GF-D8 (cell line): ENCODE measurements around the gene GRB10.

Source experiments
- DNase-seq: peaks from one replicate; lab custom pipeline; 2025; lab: John Stamatoyannopoulos, UW

Gene GRB10

GRCh38 chr7:50655020-50655419, 127.7 kb downstream of the GRB10 start:
- DNase-seq, result no peak

- DNase-seq, result no peak
These were observed 128.7 kb downstream of the GRB10 start for GRCh38 chr7:50653981-50654425.

- no peak for DNase-seq
These were observed 129.4 kb downstream of the GRB10 start for GRCh38 chr7:50653126-50653864.

GRCh38 chr7:50652400-50653125, 130.1 kb downstream of the GRB10 start:
- DNase-seq, result no peak

GRCh38 chr7:50651271-50651989, 131.3 kb downstream of the GRB10 start:
- no peak for DNase-seq

GRCh38 chr7:50650057-50650664, 132.5 kb downstream of the GRB10 start:
- no peak for DNase-seq

- no peak for DNase-seq
These were observed 133.3 kb downstream of the GRB10 start for GRCh38 chr7:50649259-50649885.

- DNase-seq, result no peak
These were observed 134.0 kb downstream of the GRB10 start for GRCh38 chr7:50648570-50649169.

- DNase-seq, result no peak
These were observed 134.6 kb downstream of the GRB10 start for GRCh38 chr7:50648076-50648475.

GRCh38 chr7:50647286-50647980, 135.3 kb downstream of the GRB10 start:
- DNase-seq, result no peak

- DNase-seq, result no peak
These were observed 136.6 kb downstream of the GRB10 start for GRCh38 chr7:50646069-50646468.

- no peak for DNase-seq
These were observed 137.5 kb downstream of the GRB10 start for GRCh38 chr7:50645186-50645585.

- DNase-seq, result no peak
These were observed 138.1 kb downstream of the GRB10 start for GRCh38 chr7:50644586-50644985.

- no peak for DNase-seq
These were observed 138.6 kb downstream of the GRB10 start for GRCh38 chr7:50644114-50644513.

GRCh38 chr7:50641442-50642405, 141.0 kb downstream of the GRB10 start:
- no peak for DNase-seq

GRCh38 chr7:50640779-50641178, 141.9 kb downstream of the GRB10 start:
- no peak for DNase-seq

- no peak for DNase-seq
These were observed 142.4 kb downstream of the GRB10 start for GRCh38 chr7:50640256-50640655.

- DNase-seq, result no peak
These were observed 144.7 kb downstream of the GRB10 start for GRCh38 chr7:50637725-50638643.

- no peak for DNase-seq
These were observed 148.3 kb downstream of the GRB10 start for GRCh38 chr7:50634378-50634777.
